Neuronal stem cell (in vitro differentiated cells): ENCODE results near the gene UMOD.
A peak's percentile ranks its signal among the peaks of the same experiment; 100 is the strongest.

ENCODE experiments used
- DNase-seq: peaks from one replicate; pipeline ENCODE4 v3.0.0-alpha.2; 2013; ENCODE audit warnings: low spot score
- H2AFZ ChIP-seq: one replicate; pipeline ENCODE4 v1.6.1; 2013; ENCODE audit warnings: mild to moderate bottlenecking, low read length, inconsistent platforms
- H2AK5ac ChIP-seq: 2 replicates; pipeline ENCODE4 v1.6.1; 2013; ENCODE audit warnings: low read depth, mild to moderate bottlenecking, inconsistent platforms, low read length, moderate library complexity, mixed read lengths
- H2BK120ac ChIP-seq: 2 replicates; pipeline ENCODE4 v1.6.1; 2013; ENCODE audit warnings: low read depth, mild to moderate bottlenecking, inconsistent platforms, low read length, moderate library complexity, mixed read lengths
- H2BK12ac ChIP-seq: one replicate; pipeline ENCODE4 v1.6.1; 2013; ENCODE audit warnings: low read length, inconsistent platforms
- H2BK15ac ChIP-seq: 2 replicates; pipeline ENCODE4 v1.6.1; 2013; ENCODE audit warnings: mild to moderate bottlenecking, low read length, inconsistent platforms, mixed read lengths
- H2BK5ac ChIP-seq: one replicate; pipeline ENCODE4 v1.6.1; 2013; ENCODE audit warnings: inconsistent platforms, mild to moderate bottlenecking, low read length, moderate library complexity
- H3K14ac ChIP-seq: one replicate; pipeline ENCODE4 v1.6.1; 2013; ENCODE audit warnings: low read length, inconsistent platforms
- H3K18ac ChIP-seq: 2 replicates; pipeline ENCODE4 v1.6.1; 2013; ENCODE audit warnings: low read length, inconsistent platforms
- H3K23ac ChIP-seq: 2 replicates; pipeline ENCODE4 v1.6.1; 2013; ENCODE audit warnings: low read depth, mild to moderate bottlenecking, mixed read lengths, low read length, inconsistent platforms; ENCODE audit not compliant: poor library complexity
- H3K27ac ChIP-seq: replicated peaks from 3 replicates; pipeline ENCODE4 v1.5.1; 2013; ENCODE audit warnings: low read length, inconsistent platforms
- H3K27me3 ChIP-seq, 3 experiments: 2 replicates each; pipeline ENCODE4 v1.6.1; 2013; ENCODE audit warnings: low read length in 3 of 3, mild to moderate bottlenecking in 2 of 3, inconsistent platforms in 1 of 3, low read depth in 1 of 3, mixed read lengths in 1 of 3, moderate library complexity in 1 of 3; ENCODE audit not compliant: control insufficient read depth in 3 of 3, insufficient read depth in 3 of 3
- H3K36me3 ChIP-seq, 2 donors: replicated peaks in 1 of 2; 2 replicates each; pipeline ENCODE4 v1.6.1; 2013; ENCODE audit warnings: low read length in 2 of 2; ENCODE audit not compliant: control insufficient read depth in 2 of 2, insufficient read depth in 2 of 2
- H3K4ac ChIP-seq: 2 replicates; pipeline ENCODE4 v1.6.1; 2013; ENCODE audit warnings: inconsistent platforms, mild to moderate bottlenecking, low read length, moderate library complexity
- H3K4me1 ChIP-seq, 2 donors: 1 replicate in 1 of 2; 2 replicates in 1 of 2; pipeline ENCODE4 v1.6.1; 2013; ENCODE audit warnings: low read length in 2 of 2, low read depth in 1 of 2; ENCODE audit not compliant: control insufficient read depth in 2 of 2, insufficient read depth in 1 of 2
- H3K4me2 ChIP-seq: one replicate; pipeline ENCODE4 v1.6.1; 2013; ENCODE audit warnings: mild to moderate bottlenecking, low read length, inconsistent platforms; ENCODE audit not compliant: insufficient read depth, poor library complexity, severe bottlenecking
- H3K4me3 ChIP-seq, 2 donors: 2 replicates each; pipeline ENCODE4 v1.5.1; 2013; ENCODE audit warnings: low read length in 2 of 2, mild to moderate bottlenecking in 2 of 2, inconsistent platforms in 1 of 2, moderate library complexity in 1 of 2
- H3K79me1 ChIP-seq: one replicate; pipeline ENCODE4 v1.6.1; 2013; ENCODE audit warnings: low read depth, mild to moderate bottlenecking, inconsistent platforms, low read length, moderate library complexity
- H3K9ac ChIP-seq: one replicate; pipeline ENCODE4 v1.6.1; 2013; ENCODE audit warnings: mild to moderate bottlenecking, low read depth, low read length, inconsistent platforms; ENCODE audit not compliant: poor library complexity
- H3K9me3 ChIP-seq, 2 donors: replicated peaks in 1 of 2; 2 replicates each; pipeline versions ENCODE3 to v1.6.1; 2013; ENCODE audit warnings: low read length in 2 of 2, mild to moderate bottlenecking in 2 of 2, inconsistent platforms in 1 of 2, low read depth in 1 of 2, mixed read lengths in 1 of 2, moderate library complexity in 1 of 2; ENCODE audit not compliant: control insufficient read depth in 2 of 2, insufficient read depth in 1 of 2
- H4K8ac ChIP-seq: one replicate; pipeline ENCODE4 v1.6.1; 2013; ENCODE audit warnings: low read depth, mild to moderate bottlenecking, inconsistent platforms, low read length, moderate library complexity
- H4K91ac ChIP-seq: one replicate; pipeline ENCODE4 v1.6.1; 2013; ENCODE audit warnings: low read length, low read depth, mild to moderate bottlenecking, inconsistent platforms; ENCODE audit not compliant: poor library complexity
- WGBS, 2 donors: extraction: QIAGEN DNeasy Blood & Tissue Kit; methylation state at CpG; one replicate each; pipeline ENCODE4 v1.1.7; 2013; ENCODE audit warnings: missing lambda C conversion rate in 2 of 2, mixed read lengths in 1 of 2; ENCODE audit not compliant: insufficient read length in 2 of 2, insufficient replicate concordance in 1 of 2; ENCODE audit errors: extremely low coverage in 2 of 2; 5-methylcytosine and 5-hydroxymethylcytosine counted together

UMOD gene

GRCh38 chr16:20327444-20328041 is 25.0 kb downstream of the UMOD start, which contains the start of gene GP2:
Gene GP2 (minus strand): TSS chr16:20327513. CDS start chr16:20326431, 1,082 bp downstream.
- H3K27ac ChIP-seq: no peak within 1 kb of the TSS
- H2BK120ac ChIP-seq: no peak within 1 kb of the TSS
- H3K4me3 ChIP-seq: no peak within 1 kb of the TSS
- no peak within 1 kb of the TSS for H3K23ac ChIP-seq
- H4K91ac ChIP-seq: no peak within 1 kb of the TSS
- H4K8ac ChIP-seq: no peak within 1 kb of the TSS
- no peak within 1 kb of the TSS for H3K18ac ChIP-seq
- no peaks in the 10 kb centered on the region for H3K27me3 ChIP-seq
- H3K4me1 ChIP-seq: no peaks in the 10 kb centered on the region
- no CpG with 5 or more reads among the region's 7 CpGs for WGBS, 2 donors
- H3K14ac ChIP-seq: no peak within 1 kb of the TSS
- no peak within 1 kb of the TSS for H3K4ac ChIP-seq
- H3K4me2 ChIP-seq: no peak within 1 kb of the TSS
- no peak within 1 kb of the TSS for H2BK5ac ChIP-seq
- no peaks in the 10 kb centered on the region for H3K9me3 ChIP-seq
- H3K36me3 ChIP-seq: no peaks in the 10 kb centered on the region
- H2AK5ac ChIP-seq: no peak within 1 kb of the TSS
- H2BK15ac ChIP-seq: no peak within 1 kb of the TSS
- H2BK12ac ChIP-seq: no peak within 1 kb of the TSS
- DNase-seq: no peak
- H2AFZ ChIP-seq: no peak within 1 kb of the TSS
- no peaks in the 10 kb centered on the region for H3K79me1 ChIP-seq
- no peak within 1 kb of the TSS for H3K9ac ChIP-seq

DNA sequence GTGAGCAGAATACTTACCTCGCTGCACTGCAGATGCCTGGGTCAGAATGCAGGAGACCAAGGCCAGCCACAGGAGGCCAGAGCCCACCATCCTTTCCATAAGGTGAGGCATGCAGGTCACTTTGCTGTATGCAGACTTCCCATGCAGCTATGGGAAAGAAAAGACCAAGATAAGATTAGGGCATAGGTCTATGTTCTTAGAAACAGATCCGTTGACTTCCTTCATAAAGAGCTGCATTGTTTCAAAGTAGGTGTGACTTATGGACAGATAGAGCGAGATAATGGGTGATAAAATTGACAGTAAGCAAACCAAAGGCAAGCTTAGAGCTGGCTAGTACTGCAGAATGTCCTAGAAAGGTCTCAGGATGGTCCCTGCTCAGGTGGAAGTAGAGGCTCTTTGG is 26.2 kb downstream of the UMOD start:
- Histone ChIP-seq H3K4me2 (no peak overlapping the region), H3K9ac (no peak overlapping the region), H2AFZ (no peak overlapping the region), H4K91ac (no peak overlapping the region), H2BK15ac (no peak overlapping the region), H4K8ac (no peak overlapping the region), H3K4ac (no peak overlapping the region), H2BK120ac (no peak overlapping the region), H3K4me3 (no peak overlapping the region), H3K27me3 (no peaks in the 10 kb centered on the region), H3K79me1 (no peaks in the 10 kb centered on the region), H3K36me3 (no peaks in the 10 kb centered on the region), H2BK5ac (no peak overlapping the region), H2BK12ac (no peak overlapping the region), H3K27ac (no peak overlapping the region), H3K18ac (no peak overlapping the region), H2AK5ac (no peak overlapping the region), H3K9me3 (no peaks in the 10 kb centered on the region), H3K14ac (no peak overlapping the region), H3K23ac (no peak overlapping the region), H3K4me1 (no peaks in the 10 kb centered on the region)
- WGBS, 2 donors: no CpG with 5 or more reads among the region's 3 CpGs
- DNase-seq: no peak

GRCh38 chr16:20325005-20325404 is 27.5 kb downstream of the UMOD start:
- Histone ChIP-seq H3K36me3 (no peaks in the 10 kb centered on the region), H2BK12ac (no peak overlapping the region), H3K79me1 (no peaks in the 10 kb centered on the region), H2AK5ac (no peak overlapping the region), H3K4me1 (no peaks in the 10 kb centered on the region), H4K91ac (no peak overlapping the region), H3K14ac (no peak overlapping the region), H3K4me2 (no peak overlapping the region), H2AFZ (no peak overlapping the region), H3K18ac (no peak overlapping the region), H2BK15ac (no peak overlapping the region), H3K9me3 (no peaks in the 10 kb centered on the region), H2BK120ac (no peak overlapping the region), H3K9ac (no peak overlapping the region), H4K8ac (no peak overlapping the region), H3K27me3 (no peaks in the 10 kb centered on the region), H3K23ac (no peak overlapping the region), H3K27ac (no peak overlapping the region), H2BK5ac (no peak overlapping the region), H3K4ac (no peak overlapping the region), H3K4me3 (no peak overlapping the region)
- DNase-seq: no peak
- no CpG with 5 or more reads among the region's 3 CpGs for WGBS, 2 donors

GRCh38 chr16:20323591-20324117 is 28.9 kb downstream of the UMOD start:
- no peak overlapping the region for H3K14ac ChIP-seq
- no CpG with 5 or more reads among the region's 9 CpGs for WGBS, 2 donors
- no peak overlapping the region for H2BK15ac ChIP-seq
- no peak overlapping the region for H4K91ac ChIP-seq
- no peak overlapping the region for H4K8ac ChIP-seq
- no peak overlapping the region for H3K23ac ChIP-seq
- H2BK5ac ChIP-seq: no peak overlapping the region
- H3K36me3 ChIP-seq: no peaks in the 10 kb centered on the region
- no peak overlapping the region for H3K4ac ChIP-seq
- H3K9ac ChIP-seq: no peak overlapping the region
- no peaks in the 10 kb centered on the region for H3K79me1 ChIP-seq
- no peaks in the 10 kb centered on the region for H3K4me1 ChIP-seq
- no peak overlapping the region for H2BK120ac ChIP-seq
- H3K27ac ChIP-seq: no peak overlapping the region
- H3K9me3 ChIP-seq: no peaks in the 10 kb centered on the region
- no peaks in the 10 kb centered on the region for H3K27me3 ChIP-seq
- DNase-seq: no peak
- no peak overlapping the region for H2AFZ ChIP-seq
- no peak overlapping the region for H3K4me2 ChIP-seq
- H2BK12ac ChIP-seq: no peak overlapping the region
- peak overlapping the region; percentile 14 for H2AK5ac ChIP-seq
- no peak overlapping the region for H3K18ac ChIP-seq
- H3K4me3 ChIP-seq: no peak overlapping the region
